ENCODE data around the gene CIBAR2.

GRCh38 chr16:85141491-85142128, 29.3 kb upstream of the CIBAR2 start:
- TF ChIP-seq POLR2A (IDR thresholded peaks at IDR 0.05; ENCODE audit: low read depth, low read length) (no peak), POLR2AphosphoS5 (IDR thresholded peaks at IDR 0.05; ENCODE audit: low read depth, low read length) (no peak), SPI1 (IDR thresholded peaks at IDR 0.05; ENCODE audit: low read depth, low read length) (no peak), TAF1 (IDR thresholded peaks at IDR 0.05; ENCODE audit: low read depth, low read length) (no peak), POU2F2 (IDR thresholded peaks at IDR 0.05; ENCODE audit: low read depth, low read length) (no peak)
